Smooth muscle cell (in vitro differentiated cells): ENCODE measurements around the gene PCBP1. TPM values are rescaled to one million over a fixed set of nuclear protein-coding genes. Genes with fewer than 3 reads are reported as not detected.

Source experiments
- DNase-seq: peaks from one replicate; lab custom pipeline; 2025; ENCODE audit not compliant: unreplicated experiment; lab: John Stamatoyannopoulos, UW
- H2AFZ ChIP-seq: fragments of 200-600 bp; sonication (generic); 2 replicates; pipeline ENCODE4 v1.6.0; 2016; ENCODE audit warnings: antibody characterized with exemption, low read depth, mild to moderate bottlenecking
- H3F3A ChIP-seq: fragments of 200-600 bp; sonication (generic); 2 replicates; pipeline ENCODE4 v1.6.0; 2017; ENCODE audit warnings: antibody characterized with exemption, low read depth
- H3K27ac ChIP-seq: fragments of 200-600 bp; sonication (generic); 2 replicates; pipeline ENCODE4 v1.5.1; 2016; ENCODE audit warnings: low read depth, mild to moderate bottlenecking
- H3K27me3 ChIP-seq: fragments of 200-600 bp; sonication (generic); 2 replicates; pipeline ENCODE4 v1.6.1; 2016; ENCODE audit warnings: low read depth, mild to moderate bottlenecking
- H3K36me3 ChIP-seq: fragments of 200-600 bp; sonication (generic); 2 replicates; pipeline ENCODE4 v1.5.1; 2016; ENCODE audit warnings: low read depth
- H3K4me1 ChIP-seq: fragments of 200-600 bp; sonication (generic); 2 replicates; pipeline ENCODE4 v1.5.1; 2016; ENCODE audit warnings: low read depth
- H3K4me2 ChIP-seq: fragments of 200-600 bp; sonication (generic); 2 replicates; pipeline ENCODE4 v1.6.0; 2016; ENCODE audit warnings: mild to moderate bottlenecking
- H3K4me3 ChIP-seq: fragments of 200-600 bp; sonication (generic); 2 replicates; pipeline ENCODE4 v1.5.1; 2016; ENCODE audit warnings: mild to moderate bottlenecking
- H3K79me2 ChIP-seq: fragments of 200-600 bp; sonication (generic); 2 replicates; pipeline ENCODE4 v1.6.0; 2016; ENCODE audit warnings: low read depth, mild to moderate bottlenecking
- H3K9ac ChIP-seq: fragments of 200-600 bp; sonication (generic); 2 replicates; pipeline ENCODE4 v1.6.0; 2016; ENCODE audit warnings: low read depth
- H3K9me3 ChIP-seq: fragments of 200-600 bp; sonication (generic); replicated peaks from 2 replicates; pipeline ENCODE4 v1.5.1; 2016; ENCODE audit warnings: low read depth
- H4K20me1 ChIP-seq: fragments of 200-600 bp; sonication (generic); 2 replicates; pipeline ENCODE4 v1.6.0; 2016; ENCODE audit warnings: low read depth
- WGBS: methylation state at CpG from one replicate; pipeline ENCODE4 v1.1.7; 2016; ENCODE audit warnings: low lambda C conversion rate; 5-methylcytosine and 5-hydroxymethylcytosine counted together
- polyA plus RNA-seq: library from polyadenylated mRNA; unstranded; fragments of >200 nt; fragmentation: Nextera tagmentation; extraction: Ambion mirVana; gene quantifications from 2 replicates; pipeline ENCODE4 v1.2.1, GENCODE V29; 2016
- total RNA-seq: library from RNA; depleted of rRNA; stranded (reverse); fragments of >200 nt; gene quantifications from 2 replicates; pipeline ENCODE4 v1.2.3, GENCODE V29; 2014
- TF ChIP-seq, protein P1 (sequence below): fragments of 200-600 bp; sonication (generic); IDR thresholded peaks from 2 replicates; pipeline ENCODE4 v1.5.1; 2017; ENCODE audit warnings: borderline replicate concordance, mild to moderate bottlenecking, antibody characterized with exemption; ENCODE audit not compliant: insufficient read depth, poor library complexity, severe bottlenecking

Gene PCBP1
- total and polyA plus RNA-seq, 2 experiments from 2014 or later = 109 to 145 TPM

- no peak overlapping the region for H3K4me2 ChIP-seq
- no peak overlapping the region for H2AFZ ChIP-seq
- peaks cover 11% of the 10 kb centered on the region for H3F3A ChIP-seq
- H3K4me3 ChIP-seq = no peak overlapping the region
- no peaks in the 10 kb centered on the region for H3K27me3 ChIP-seq
- WGBS = 92% methylated on average over 5 of the region's 5 CpGs
- H4K20me1 ChIP-seq = no peaks in the 10 kb centered on the region
- H3K4me1 ChIP-seq = no peaks in the 10 kb centered on the region
- no peak overlapping the region for H3K9ac ChIP-seq
- no peaks in the 10 kb centered on the region for H3K9me3 ChIP-seq
- no peak for DNase-seq
- TF ChIP-seq, protein P1, sequence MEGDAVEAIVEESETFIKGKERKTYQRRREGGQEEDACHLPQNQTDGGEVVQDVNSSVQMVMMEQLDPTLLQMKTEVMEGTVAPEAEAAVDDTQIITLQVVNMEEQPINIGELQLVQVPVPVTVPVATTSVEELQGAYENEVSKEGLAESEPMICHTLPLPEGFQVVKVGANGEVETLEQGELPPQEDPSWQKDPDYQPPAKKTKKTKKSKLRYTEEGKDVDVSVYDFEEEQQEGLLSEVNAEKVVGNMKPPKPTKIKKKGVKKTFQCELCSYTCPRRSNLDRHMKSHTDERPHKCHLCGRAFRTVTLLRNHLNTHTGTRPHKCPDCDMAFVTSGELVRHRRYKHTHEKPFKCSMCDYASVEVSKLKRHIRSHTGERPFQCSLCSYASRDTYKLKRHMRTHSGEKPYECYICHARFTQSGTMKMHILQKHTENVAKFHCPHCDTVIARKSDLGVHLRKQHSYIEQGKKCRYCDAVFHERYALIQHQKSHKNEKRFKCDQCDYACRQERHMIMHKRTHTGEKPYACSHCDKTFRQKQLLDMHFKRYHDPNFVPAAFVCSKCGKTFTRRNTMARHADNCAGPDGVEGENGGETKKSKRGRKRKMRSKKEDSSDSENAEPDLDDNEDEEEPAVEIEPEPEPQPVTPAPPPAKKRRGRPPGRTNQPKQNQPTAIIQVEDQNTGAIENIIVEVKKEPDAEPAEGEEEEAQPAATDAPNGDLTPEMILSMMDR = no peak
- H3K36me3 ChIP-seq = peaks cover 7% of the 10 kb centered on the region
- peaks cover 8% of the 10 kb centered on the region for H3K79me2 ChIP-seq
- no peak overlapping the region for H3K27ac ChIP-seq
Measured at GRCh38 chr2:70073493-70073892, 13.8 kb upstream of the PCBP1 start.

GRCh38 chr2:70078384-70078783 lies 8.9 kb upstream of the PCBP1 start:
- no peaks in the 10 kb centered on the region for H4K20me1 ChIP-seq

GRCh38 chr2:70080610-70081200 lies 6.6 kb upstream of the PCBP1 start:
- Histone ChIP-seq H3K4me3 (no peak overlapping the region), H4K20me1 (no peaks in the 10 kb centered on the region), H3K36me3 (peaks cover 7% of the 10 kb centered on the region), H3K9ac (no peak overlapping the region), H3K4me2 (no peak overlapping the region), H3K9me3 (no peaks in the 10 kb centered on the region), H3K79me2 (peaks cover 14% of the 10 kb centered on the region), H3K4me1 (peaks cover 14% of the 10 kb centered on the region), H3F3A (no peaks in the 10 kb centered on the region), H3K27ac (no peak overlapping the region), H3K27me3 (no peaks in the 10 kb centered on the region), H2AFZ (no peak overlapping the region)
- DNase-seq = no peak
- TF ChIP-seq, protein P1 = no peak
- 85% methylated on average over 3 of the region's 3 CpGs for WGBS

More at GRCh38 chr2:70078384-70078783, 8.9 kb upstream of the PCBP1 start:
- no peaks in the 10 kb centered on the region for H3K27me3 ChIP-seq
- H3K9me3 ChIP-seq = no peaks in the 10 kb centered on the region
- peaks cover 3% of the 10 kb centered on the region for H3F3A ChIP-seq
- H3K36me3 ChIP-seq = peaks cover 7% of the 10 kb centered on the region
- no peak overlapping the region for H3K4me3 ChIP-seq
- H3K4me2 ChIP-seq = no peak overlapping the region
- H3K4me1 ChIP-seq = no peaks in the 10 kb centered on the region
- H3K9ac ChIP-seq = no peak overlapping the region
- peaks cover 14% of the 10 kb centered on the region for H3K79me2 ChIP-seq
- H2AFZ ChIP-seq = no peak overlapping the region
- no peak for DNase-seq
- no peak overlapping the region for H3K27ac ChIP-seq
- TF ChIP-seq, protein P1 = no peak

GRCh38 chr2:70081221-70081620 lies 6.1 kb upstream of the PCBP1 start:
- no peaks in the 10 kb centered on the region for H3K27me3 ChIP-seq
- H3F3A ChIP-seq = no peaks in the 10 kb centered on the region
- WGBS = 94% methylated on average over 5 of the region's 5 CpGs
- H3K79me2 ChIP-seq = peaks cover 14% of the 10 kb centered on the region
- TF ChIP-seq, protein P1 = no peak
- H3K27ac ChIP-seq = no peak overlapping the region
- H3K4me1 ChIP-seq = peaks cover 19% of the 10 kb centered on the region
- H2AFZ ChIP-seq = no peak overlapping the region
- H4K20me1 ChIP-seq = no peaks in the 10 kb centered on the region
- no peaks in the 10 kb centered on the region for H3K9me3 ChIP-seq
- H3K4me3 ChIP-seq = no peak overlapping the region
- H3K36me3 ChIP-seq = peaks cover 7% of the 10 kb centered on the region
- no peak for DNase-seq
- no peak overlapping the region for H3K9ac ChIP-seq
- H3K4me2 ChIP-seq = no peak overlapping the region
